Natural killer cell treated with Interleukin-12 subunit alpha and Interleukin-12 subunit beta and Interleukin-15 and Interleukin-18, amount 100 ng/mL, for 72 hours (primary cell): ENCODE measurements around the gene RBM12. TPM values are rescaled to one million over a fixed set of nuclear protein-coding genes. Genes with fewer than 3 reads are reported as not detected.

ENCODE experiments used
- ATAC-seq, 2 donors: fragments of 150-1000 bp; cut with Tn5 transposase in 1 of 2; sonication (Bioruptor Pico), chemical (Tn5 transposase) in 1 of 2; 2 replicates each; pipeline ENCODE4 v1.10.0; 2021
- DNase-seq: peaks from one replicate; pipeline ENCODE4 v3.0.0; 2022; ENCODE audit warnings: low spot score
- H3K27ac Mint-ChIP-seq, 2 donors: 1 replicate in 1 of 2; 2 replicates in 1 of 2; pipeline ENCODE4 v1.8.0; 2022; ENCODE audit warnings: mixed read lengths in 2 of 2, mild to moderate bottlenecking in 1 of 2, moderate library complexity in 1 of 2
- H3K27me3 Mint-ChIP-seq, 2 donors: 1 replicate in 1 of 2; 2 replicates in 1 of 2; pipeline ENCODE4 v1.8.0; 2022; ENCODE audit warnings: mixed read lengths in 2 of 2
- H3K36me3 Mint-ChIP-seq: one replicate; pipeline ENCODE4 v1.8.0; 2022; ENCODE audit warnings: mixed read lengths
- H3K4me1 Mint-ChIP-seq, 2 donors: 1 replicate in 1 of 2; 2 replicates in 1 of 2; pipeline ENCODE4 v1.8.0; 2022; ENCODE audit warnings: low read depth in 2 of 2, mixed read lengths in 2 of 2, mild to moderate bottlenecking in 1 of 2
- H3K4me3 Mint-ChIP-seq: one replicate; pipeline ENCODE4 v1.8.0; 2022; ENCODE audit warnings: mixed read lengths
- H3K9me3 Mint-ChIP-seq: 2 replicates; pipeline ENCODE4 v1.8.0; 2022; ENCODE audit warnings: mixed read lengths
- total RNA-seq, 2 donors: library from RNA; stranded (reverse); gene quantifications; one replicate each; pipeline ENCODE4 v1.2.3, GENCODE V29; 2022

Gene RBM12
- total RNA-seq, 2 donors from 2014 or later = 125 to 143 TPM

GRCh38 chr20:35653893-35654292, 10.8 kb downstream of the RBM12 start:
- H3K27me3 Mint-ChIP-seq = no peaks in the 10 kb centered on the region
- no peak overlapping the region for H3K27ac Mint-ChIP-seq
- H3K36me3 Mint-ChIP-seq = peaks cover 4% of the 10 kb centered on the region
- DNase-seq (no peak), ATAC-seq (no peak)
- H3K9me3 Mint-ChIP-seq = no peaks in the 10 kb centered on the region
- H3K4me1 Mint-ChIP-seq = peaks cover 24 to 32% of the 10 kb centered on the region in 2 donors
- no peak overlapping the region for H3K4me3 Mint-ChIP-seq

GRCh38 chr20:35653430-35653734, 11.3 kb downstream of the RBM12 start:
- H3K4me3 Mint-ChIP-seq = no peak overlapping the region
- H3K27me3 Mint-ChIP-seq = no peaks in the 10 kb centered on the region
- H3K27ac Mint-ChIP-seq = no peak overlapping the region
- no peaks in the 10 kb centered on the region for H3K9me3 Mint-ChIP-seq
- DNase-seq (no peak), ATAC-seq (no peak)
- H3K36me3 Mint-ChIP-seq = peaks cover 4% of the 10 kb centered on the region
- H3K4me1 Mint-ChIP-seq = peaks cover 22 to 32% of the 10 kb centered on the region in 2 donors

GRCh38 chr20:35652641-35653429, 11.9 kb downstream of the RBM12 start:
- DNase-seq (no peak), ATAC-seq (peak in 1 of 2 donors; percentile 57)
- H3K4me3 Mint-ChIP-seq = no peak overlapping the region
- no peaks in the 10 kb centered on the region for H3K27me3 Mint-ChIP-seq
- peaks cover 23 to 34% of the 10 kb centered on the region in 2 donors for H3K4me1 Mint-ChIP-seq
- no peak overlapping the region for H3K27ac Mint-ChIP-seq
- H3K9me3 Mint-ChIP-seq = no peaks in the 10 kb centered on the region
- peaks cover 4% of the 10 kb centered on the region for H3K36me3 Mint-ChIP-seq

GRCh38 chr20:35651958-35652357, 12.7 kb downstream of the RBM12 start:
- no peak overlapping the region for H3K27ac Mint-ChIP-seq

GRCh38 chr20:35650632-35651031, 14.1 kb downstream of the RBM12 start:
- ATAC-seq = no peak
- Mint-ChIP-seq H3K4me1 (peaks cover 24 to 35% of the 10 kb centered on the region in 2 donors), H3K27me3 (no peaks in the 10 kb centered on the region), H3K36me3 (peaks cover 4% of the 10 kb centered on the region), H3K9me3 (no peaks in the 10 kb centered on the region), H3K4me3 (no peak overlapping the region), H3K27ac (peak overlapping the region; percentile 24 to 42)
- DNase-seq = no peak

More at GRCh38 chr20:35651958-35652357, 12.7 kb downstream of the RBM12 start:
- Mint-ChIP-seq H3K9me3 (no peaks in the 10 kb centered on the region), H3K27me3 (no peaks in the 10 kb centered on the region), H3K36me3 (peaks cover 4% of the 10 kb centered on the region), H3K4me1 (peaks cover 17 to 29% of the 10 kb centered on the region in 2 donors), H3K4me3 (no peak overlapping the region)
- DNase-seq (no peak), ATAC-seq (no peak)

- Mint-ChIP-seq H3K4me3 (no peak overlapping the region), H3K4me1 (peaks cover 40 to 47% of the 10 kb centered on the region in 2 donors), H3K36me3 (peaks cover 4% of the 10 kb centered on the region), H3K27ac (no peak overlapping the region), H3K9me3 (no peaks in the 10 kb centered on the region), H3K27me3 (no peaks in the 10 kb centered on the region)
- no peak for ATAC-seq
- DNase-seq = no peak
These were observed 15.9 kb downstream of the RBM12 start for GRCh38 chr20:35648836-35649235.

GRCh38 chr20:35644806-35645205, 19.9 kb downstream of the RBM12 start:
- Mint-ChIP-seq H3K4me1 (peaks cover 65% of the 10 kb centered on the region in 2 donors), H3K27ac (peak overlapping the region; percentile 3 to 73), H3K9me3 (no peaks in the 10 kb centered on the region), H3K4me3 (no peak overlapping the region), H3K36me3 (no peaks in the 10 kb centered on the region), H3K27me3 (no peaks in the 10 kb centered on the region)
- DNase-seq = no peak
- no peak for ATAC-seq

- H3K9me3 Mint-ChIP-seq = no peaks in the 10 kb centered on the region
- no peaks in the 10 kb centered on the region for H3K27me3 Mint-ChIP-seq
- H3K36me3 Mint-ChIP-seq = no peaks in the 10 kb centered on the region
- peaks cover 62 to 68% of the 10 kb centered on the region in 2 donors for H3K4me1 Mint-ChIP-seq
- ATAC-seq = no peak
- no peak overlapping the region for H3K4me3 Mint-ChIP-seq
- H3K27ac Mint-ChIP-seq = peak overlapping the region in 1 of 2 donors; percentile 59
- DNase-seq = no peak
These were observed 21.7 kb downstream of the RBM12 start for GRCh38 chr20:35643045-35643444.

- Mint-ChIP-seq H3K4me3 (no peak overlapping the region), H3K36me3 (no peaks in the 10 kb centered on the region), H3K27me3 (no peaks in the 10 kb centered on the region), H3K9me3 (no peaks in the 10 kb centered on the region), H3K27ac (peak overlapping the region; percentile 1 to 59), H3K4me1 (peaks cover 74 to 80% of the 10 kb centered on the region in 2 donors)
- DNase-seq (no peak), ATAC-seq (no peak)
These were observed 23.0 kb downstream of the RBM12 start for GRCh38 chr20:35641743-35642142.

GRCh38 chr20:35640724-35641123, 24.0 kb downstream of the RBM12 start:
- H3K27ac Mint-ChIP-seq = peak overlapping the region; percentile 1 to 64
- H3K36me3 Mint-ChIP-seq = no peaks in the 10 kb centered on the region
- H3K27me3 Mint-ChIP-seq = no peaks in the 10 kb centered on the region
- no peak for ATAC-seq
- no peaks in the 10 kb centered on the region for H3K9me3 Mint-ChIP-seq
- no peak for DNase-seq
- no peak overlapping the region for H3K4me3 Mint-ChIP-seq
- H3K4me1 Mint-ChIP-seq = peaks cover 73 to 78% of the 10 kb centered on the region in 2 donors

GRCh38 chr20:35638751-35639150, 25.9 kb downstream of the RBM12 start:
- no peaks in the 10 kb centered on the region for H3K27me3 Mint-ChIP-seq
- no peaks in the 10 kb centered on the region for H3K9me3 Mint-ChIP-seq
- DNase-seq (no peak), ATAC-seq (no peak)
- peaks cover 67 to 69% of the 10 kb centered on the region in 2 donors for H3K4me1 Mint-ChIP-seq
- H3K4me3 Mint-ChIP-seq = no peak overlapping the region
- no peak overlapping the region for H3K27ac Mint-ChIP-seq
- H3K36me3 Mint-ChIP-seq = no peaks in the 10 kb centered on the region

- Mint-ChIP-seq H3K27ac (peak overlapping the region in 1 of 2 donors; percentile 13), H3K4me1 (peaks cover 60 to 61% of the 10 kb centered on the region in 2 donors), H3K9me3 (no peaks in the 10 kb centered on the region), H3K36me3 (no peaks in the 10 kb centered on the region), H3K27me3 (no peaks in the 10 kb centered on the region), H3K4me3 (no peak overlapping the region)
- DNase-seq = no peak
- ATAC-seq = no peak
These were observed 27.4 kb downstream of the RBM12 start for GRCh38 chr20:35637276-35637675.

- ATAC-seq = no peak
- Mint-ChIP-seq H3K27ac (peak overlapping the region in 1 of 2 donors; percentile 15), H3K4me1 (peaks cover 50 to 51% of the 10 kb centered on the region in 2 donors)
These were observed 28.6 kb downstream of the RBM12 start for GRCh38 chr20:35636095-35636494.

GRCh38 chr20:35635652-35636051, 29.0 kb downstream of the RBM12 start:
- no peak overlapping the region for H3K4me3 Mint-ChIP-seq
- no peaks in the 10 kb centered on the region for H3K27me3 Mint-ChIP-seq
- H3K27ac Mint-ChIP-seq = peak overlapping the region in 1 of 2 donors; percentile 15

More at GRCh38 chr20:35636095-35636494, 28.6 kb downstream of the RBM12 start:
- Mint-ChIP-seq H3K9me3 (no peaks in the 10 kb centered on the region), H3K4me3 (no peak overlapping the region), H3K27me3 (no peaks in the 10 kb centered on the region), H3K36me3 (no peaks in the 10 kb centered on the region)
- DNase-seq = no peak

More at GRCh38 chr20:35635652-35636051, 29.0 kb downstream of the RBM12 start:
- DNase-seq = no peak
- Mint-ChIP-seq H3K9me3 (no peaks in the 10 kb centered on the region), H3K36me3 (no peaks in the 10 kb centered on the region), H3K4me1 (peaks cover 46 to 47% of the 10 kb centered on the region in 2 donors)
- ATAC-seq = no peak
